Vagina (tissue), 2 donors: ENCODE data around the gene INSIG2.

Experiments
- CTCF ChIP-seq, 3 experiments: fragments of 450-650 bp in 2 of 3; fragments of 200-600 bp in 1 of 3; sonication (generic) in 1 of 3; IDR thresholded peaks; one replicate each; pipeline ENCODE4 v1.5.1; 2017 to 2019; ENCODE audit warnings: antibody characterized with exemption in 3 of 3, mild to moderate bottlenecking in 2 of 3, moderate library complexity in 2 of 3
- POLR2A ChIP-seq, 2 donors: fragments of 450-650 bp; IDR thresholded peaks; one replicate each; pipeline ENCODE4 v1.6.1; 2017; ENCODE audit warnings: antibody characterized with exemption in 2 of 2, mild to moderate bottlenecking in 2 of 2, moderate library complexity in 2 of 2
- POLR2AphosphoS5 ChIP-seq, 2 donors: sonication (generic); formaldehyde crosslinking; IDR thresholded peaks; one replicate each; pipeline ENCODE4 v1.9.0; 2017; ENCODE audit warnings: antibody characterized with exemption in 2 of 2, mild to moderate bottlenecking in 2 of 2, low read depth in 1 of 2; ENCODE audit not compliant: insufficient read depth in 1 of 2

- no peak for TF ChIP-seq CTCF (IDR thresholded peaks at IDR 0.05)
- TF ChIP-seq POLR2AphosphoS5 (IDR thresholded peaks at IDR 0.05; ENCODE audit: insufficient read depth in 1 of 2, low read depth in 1 of 2) = no peak
- TF ChIP-seq POLR2A (IDR thresholded peaks at IDR 0.05) = no peak
Measured at GRCh38 chr2:118048401-118048800, 39.9 kb upstream of the INSIG2 start.
